Astrocyte (in vitro differentiated cells and primary cell): ENCODE results near the gene ADORA2A.

Experiments
- EZH2 ChIP-seq: IDR thresholded peaks from 2 replicates; pipeline ENCODE4 v1.6.1; 2012; ENCODE audit warnings: mild to moderate bottlenecking, low read length, inconsistent platforms; ENCODE audit not compliant: insufficient read depth
- TF ChIP-seq, protein P1 (sequence below): IDR thresholded peaks from 2 replicates; pipeline ENCODE4 v1.5.1; 2011; ENCODE audit warnings: low read depth, mild to moderate bottlenecking, inconsistent platforms, low read length, moderate library complexity; ENCODE audit not compliant: insufficient read depth

DNA sequence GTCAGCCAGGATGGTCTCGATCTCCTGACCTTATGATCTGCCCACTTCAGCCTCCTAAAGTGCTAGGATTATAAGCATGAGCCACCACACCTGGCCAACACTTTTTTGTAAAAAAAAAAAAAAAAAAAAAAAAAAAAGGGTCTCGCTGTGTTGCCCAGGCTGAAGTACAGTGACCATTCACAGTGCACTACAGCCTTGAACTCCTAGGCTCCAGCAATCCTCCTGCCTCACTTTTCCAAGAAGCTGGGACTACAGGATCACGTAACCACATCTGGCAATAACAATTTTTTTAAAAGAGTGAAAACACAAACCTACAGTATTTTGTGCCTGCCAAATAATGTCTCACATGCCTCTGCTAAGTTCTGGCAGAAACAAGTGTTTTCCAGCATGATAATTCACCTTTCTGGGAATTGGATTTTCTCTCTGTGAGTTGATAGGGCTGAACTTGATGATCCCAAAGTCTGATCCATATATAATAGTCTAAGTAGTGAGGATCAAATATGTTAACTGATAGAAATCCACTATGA, 30.6 kb downstream of the ADORA2A start:
- TF ChIP-seq, protein P1, sequence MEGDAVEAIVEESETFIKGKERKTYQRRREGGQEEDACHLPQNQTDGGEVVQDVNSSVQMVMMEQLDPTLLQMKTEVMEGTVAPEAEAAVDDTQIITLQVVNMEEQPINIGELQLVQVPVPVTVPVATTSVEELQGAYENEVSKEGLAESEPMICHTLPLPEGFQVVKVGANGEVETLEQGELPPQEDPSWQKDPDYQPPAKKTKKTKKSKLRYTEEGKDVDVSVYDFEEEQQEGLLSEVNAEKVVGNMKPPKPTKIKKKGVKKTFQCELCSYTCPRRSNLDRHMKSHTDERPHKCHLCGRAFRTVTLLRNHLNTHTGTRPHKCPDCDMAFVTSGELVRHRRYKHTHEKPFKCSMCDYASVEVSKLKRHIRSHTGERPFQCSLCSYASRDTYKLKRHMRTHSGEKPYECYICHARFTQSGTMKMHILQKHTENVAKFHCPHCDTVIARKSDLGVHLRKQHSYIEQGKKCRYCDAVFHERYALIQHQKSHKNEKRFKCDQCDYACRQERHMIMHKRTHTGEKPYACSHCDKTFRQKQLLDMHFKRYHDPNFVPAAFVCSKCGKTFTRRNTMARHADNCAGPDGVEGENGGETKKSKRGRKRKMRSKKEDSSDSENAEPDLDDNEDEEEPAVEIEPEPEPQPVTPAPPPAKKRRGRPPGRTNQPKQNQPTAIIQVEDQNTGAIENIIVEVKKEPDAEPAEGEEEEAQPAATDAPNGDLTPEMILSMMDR = no peak
- no peak for TF ChIP-seq EZH2
